ENCODE data around the gene DNAI2.

DNAI2 gene

GRCh38 chr17:74231928-74232907 lies 41.8 kb upstream of the DNAI2 start:
- Histone ChIP-seq H3K4me1 (ENCODE audit: control extremely low read depth in 1 of 4, control insufficient read depth in 4 of 4, insufficient read depth in 4 of 4, low read length in 3 of 4) (peaks cover 0 to 20% (median 15%) of the 10 kb centered on the region in 4 experiments), H3K27me3 (replicated peaks in 2 of 5; ENCODE audit: control insufficient read depth in 4 of 5, insufficient read depth in 5 of 5, low read length in 4 of 5) (no peaks in the 10 kb centered on the region), H3K36me3 (ENCODE audit: control insufficient read depth in 4 of 4, insufficient read depth in 4 of 4, low read length in 3 of 4) (no peaks in the 10 kb centered on the region), H3K9me3 (ENCODE audit: control extremely low read depth in 1 of 5, control insufficient read depth in 4 of 5, insufficient read depth in 2 of 5, low read depth in 1 of 5, low read length in 4 of 5) (no peaks in the 10 kb centered on the region), H3K27ac (ENCODE audit: insufficient read depth in 1 of 2, low read depth in 1 of 2, low read length in 2 of 2, poor library complexity in 1 of 2, severe bottlenecking in 2 of 2) (no peak overlapping the region), H3K4me3 (ENCODE audit: control insufficient read depth in 1 of 7, extremely low read depth in 1 of 7, insufficient read depth in 4 of 7, low read depth in 2 of 7, low read length in 6 of 7) (no peak overlapping the region)
- DNase-seq = no peak
- CTCF ChIA-PET = interaction anchor here (0.7 kb wide), 1 partner anchor 53 kb away, joined by 4 read pairs; no protein-coding TSS in a partner anchor
- WGBS (ENCODE audit: insufficient coverage) = 97% methylated on average over 13 of the region's 17 CpGs
- POLR2A ChIA-PET = interaction anchor here (0.7 kb wide), 1 partner anchor 11 kb away, joined by 3 read pairs; no protein-coding TSS in a partner anchor

GRCh38 chr17:74233937-74234336 lies 40.1 kb upstream of the DNAI2 start:
- ChIA-PET CTCF (interaction anchor here (1.2 kb wide), 1 partner anchor 63 kb away, joined by 3 read pairs; no protein-coding TSS in a partner anchor), POLR2A (no interaction called here)
- peak overlapping the region in 1 of 2 experiments; percentile 79 for H3K27ac ChIP-seq (ENCODE audit: insufficient read depth in 1 of 2, low read depth in 1 of 2, low read length in 2 of 2, poor library complexity in 1 of 2, severe bottlenecking in 2 of 2)

GRCh38 chr17:74234486-74234885 lies 39.5 kb upstream of the DNAI2 start:
- CTCF ChIA-PET = interaction anchor here (1.2 kb wide), 1 partner anchor 62 kb away, joined by 3 read pairs; no protein-coding TSS in a partner anchor

More at GRCh38 chr17:74233937-74234336, 40.1 kb upstream of the DNAI2 start:
- DNase-seq = no peak
- Histone ChIP-seq H3K36me3 (ENCODE audit: control insufficient read depth in 4 of 4, insufficient read depth in 4 of 4, low read length in 3 of 4) (no peaks in the 10 kb centered on the region), H3K9me3 (ENCODE audit: control extremely low read depth in 1 of 5, control insufficient read depth in 4 of 5, insufficient read depth in 2 of 5, low read depth in 1 of 5, low read length in 4 of 5) (no peaks in the 10 kb centered on the region), H3K4me1 (ENCODE audit: control extremely low read depth in 1 of 4, control insufficient read depth in 4 of 4, insufficient read depth in 4 of 4, low read length in 3 of 4) (peaks cover 0 to 16% (median 14%) of the 10 kb centered on the region in 4 experiments), H3K4me3 (ENCODE audit: control insufficient read depth in 1 of 7, extremely low read depth in 1 of 7, insufficient read depth in 4 of 7, low read depth in 2 of 7, low read length in 6 of 7) (no peak overlapping the region), H3K27me3 (replicated peaks in 2 of 5; ENCODE audit: control insufficient read depth in 4 of 5, insufficient read depth in 5 of 5, low read length in 4 of 5) (no peaks in the 10 kb centered on the region)
- 95% methylated on average over 6 of the region's 8 CpGs for WGBS (ENCODE audit: insufficient coverage)

GRCh38 chr17:74235040-74235581 lies 38.9 kb upstream of the DNAI2 start:
- peak overlapping the region in 4 of 7 experiments; percentile 1 to 63 (median 54) for H3K4me3 ChIP-seq (ENCODE audit: control insufficient read depth in 1 of 7, extremely low read depth in 1 of 7, insufficient read depth in 4 of 7, low read depth in 2 of 7, low read length in 6 of 7)
- no peaks in the 10 kb centered on the region for H3K9me3 ChIP-seq (ENCODE audit: control extremely low read depth in 1 of 5, control insufficient read depth in 4 of 5, insufficient read depth in 2 of 5, low read depth in 1 of 5, low read length in 4 of 5)
- no peaks in the 10 kb centered on the region for H3K27me3 ChIP-seq (replicated peaks in 2 of 5; ENCODE audit: control insufficient read depth in 4 of 5, insufficient read depth in 5 of 5, low read length in 4 of 5)
- ChIA-PET CTCF (interaction anchor here (0.6 to 1.3 kb wide), 4 partner anchors 9 to 23 kb away, joined by 3 to 4 read pairs (median 3); no protein-coding TSS in a partner anchor), POLR2A (no interaction called here)
- H3K4me1 ChIP-seq (ENCODE audit: control extremely low read depth in 1 of 4, control insufficient read depth in 4 of 4, insufficient read depth in 4 of 4, low read length in 3 of 4) = peaks cover 0 to 16% (median 14%) of the 10 kb centered on the region in 4 experiments
- 40% methylated on average over 19 of the region's 19 CpGs for WGBS (ENCODE audit: insufficient coverage)
- peak overlapping the region; percentile 40 to 79 for H3K27ac ChIP-seq (ENCODE audit: insufficient read depth in 1 of 2, low read depth in 1 of 2, low read length in 2 of 2, poor library complexity in 1 of 2, severe bottlenecking in 2 of 2)
- no peaks in the 10 kb centered on the region for H3K36me3 ChIP-seq (ENCODE audit: control insufficient read depth in 4 of 4, insufficient read depth in 4 of 4, low read length in 3 of 4)
- DNase-seq = peak; percentile 40 to 60 (median 58)

More at GRCh38 chr17:74234486-74234885, 39.5 kb upstream of the DNAI2 start:
- POLR2A ChIA-PET = no interaction called here
- peaks cover 0 to 16% (median 14%) of the 10 kb centered on the region in 4 experiments for H3K4me1 ChIP-seq (ENCODE audit: control extremely low read depth in 1 of 4, control insufficient read depth in 4 of 4, insufficient read depth in 4 of 4, low read length in 3 of 4)
- no peaks in the 10 kb centered on the region for H3K9me3 ChIP-seq (ENCODE audit: control extremely low read depth in 1 of 5, control insufficient read depth in 4 of 5, insufficient read depth in 2 of 5, low read depth in 1 of 5, low read length in 4 of 5)
- WGBS (ENCODE audit: insufficient coverage) = no CpG with 5 or more reads among the region's 1 CpG
- H3K27me3 ChIP-seq (replicated peaks in 2 of 5; ENCODE audit: control insufficient read depth in 4 of 5, insufficient read depth in 5 of 5, low read length in 4 of 5) = no peaks in the 10 kb centered on the region
- DNase-seq = peak in 2 of 3 donors; percentile 45 to 50
- peak overlapping the region in 2 of 7 experiments; percentile 56 to 63 for H3K4me3 ChIP-seq (ENCODE audit: control insufficient read depth in 1 of 7, extremely low read depth in 1 of 7, insufficient read depth in 4 of 7, low read depth in 2 of 7, low read length in 6 of 7)
- H3K36me3 ChIP-seq (ENCODE audit: control insufficient read depth in 4 of 4, insufficient read depth in 4 of 4, low read length in 3 of 4) = no peaks in the 10 kb centered on the region
- peak overlapping the region; percentile 40 to 79 for H3K27ac ChIP-seq (ENCODE audit: insufficient read depth in 1 of 2, low read depth in 1 of 2, low read length in 2 of 2, poor library complexity in 1 of 2, severe bottlenecking in 2 of 2)

GRCh38 chr17:74235911-74236371 lies 38.1 kb upstream of the DNAI2 start:
- Histone ChIP-seq H3K4me1 (ENCODE audit: control extremely low read depth in 1 of 4, control insufficient read depth in 4 of 4, insufficient read depth in 4 of 4, low read length in 3 of 4) (peaks cover 0 to 16% (median 14%) of the 10 kb centered on the region in 4 experiments), H3K9me3 (ENCODE audit: control extremely low read depth in 1 of 5, control insufficient read depth in 4 of 5, insufficient read depth in 2 of 5, low read depth in 1 of 5, low read length in 4 of 5) (no peaks in the 10 kb centered on the region), H3K4me3 (ENCODE audit: control insufficient read depth in 1 of 7, extremely low read depth in 1 of 7, insufficient read depth in 4 of 7, low read depth in 2 of 7, low read length in 6 of 7) (no peak overlapping the region), H3K27ac (ENCODE audit: insufficient read depth in 1 of 2, low read depth in 1 of 2, low read length in 2 of 2, poor library complexity in 1 of 2, severe bottlenecking in 2 of 2) (no peak overlapping the region), H3K27me3 (replicated peaks in 2 of 5; ENCODE audit: control insufficient read depth in 4 of 5, insufficient read depth in 5 of 5, low read length in 4 of 5) (no peaks in the 10 kb centered on the region), H3K36me3 (ENCODE audit: control insufficient read depth in 4 of 4, insufficient read depth in 4 of 4, low read length in 3 of 4) (no peaks in the 10 kb centered on the region)
- CTCF ChIA-PET = interaction anchor here (0.9 to 1.3 kb wide), 4 partner anchors 10 to 24 kb away, joined by 3 read pairs; partner anchors contain the start of gene TTYH2
- DNase-seq = no peak
- POLR2A ChIA-PET = no interaction called here
- WGBS (ENCODE audit: insufficient coverage) = 96% methylated on average over 4 of the region's 8 CpGs

GRCh38 chr17:74237321-74237720 lies 36.7 kb upstream of the DNAI2 start:
- no peak overlapping the region for H3K4me3 ChIP-seq (ENCODE audit: control insufficient read depth in 1 of 7, extremely low read depth in 1 of 7, insufficient read depth in 4 of 7, low read depth in 2 of 7, low read length in 6 of 7)
- POLR2A ChIA-PET = interaction anchor here (0.6 kb wide), 1 partner anchor 23 kb away, joined by 3 read pairs; no protein-coding TSS in a partner anchor
- CTCF ChIA-PET = interaction anchor here (1.2 to 1.4 kb wide), 3 partner anchors 8 to 26 kb away, joined by 3 to 4 read pairs (median 3); no protein-coding TSS in a partner anchor
- no peaks in the 10 kb centered on the region for H3K9me3 ChIP-seq (ENCODE audit: control extremely low read depth in 1 of 5, control insufficient read depth in 4 of 5, insufficient read depth in 2 of 5, low read depth in 1 of 5, low read length in 4 of 5)
- DNase-seq = no peak
- 98% methylated on average over 12 of the region's 12 CpGs for WGBS (ENCODE audit: insufficient coverage)
- H3K27ac ChIP-seq (ENCODE audit: insufficient read depth in 1 of 2, low read depth in 1 of 2, low read length in 2 of 2, poor library complexity in 1 of 2, severe bottlenecking in 2 of 2) = no peak overlapping the region
- H3K4me1 ChIP-seq (ENCODE audit: control extremely low read depth in 1 of 4, control insufficient read depth in 4 of 4, insufficient read depth in 4 of 4, low read length in 3 of 4) = peaks cover 0 to 16% (median 14%) of the 10 kb centered on the region in 4 experiments
- H3K27me3 ChIP-seq (replicated peaks in 2 of 5; ENCODE audit: control insufficient read depth in 4 of 5, insufficient read depth in 5 of 5, low read length in 4 of 5) = no peaks in the 10 kb centered on the region
- H3K36me3 ChIP-seq (ENCODE audit: control insufficient read depth in 4 of 4, insufficient read depth in 4 of 4, low read length in 3 of 4) = no peaks in the 10 kb centered on the region
